Activated naive CD8-positive, alpha-beta T cell treated with anti-CD3 and anti-CD28 coated beads, Interleukin-2, amount 50 U/mL, for 16 hours (primary cell): ENCODE results near the gene PLAA.

Source experiments
- DNase-seq: peaks from one replicate; pipeline ENCODE4 v3.0.0-alpha.2; 2020; ENCODE audit warnings: low read depth, low spot score

PLAA gene

DNA sequence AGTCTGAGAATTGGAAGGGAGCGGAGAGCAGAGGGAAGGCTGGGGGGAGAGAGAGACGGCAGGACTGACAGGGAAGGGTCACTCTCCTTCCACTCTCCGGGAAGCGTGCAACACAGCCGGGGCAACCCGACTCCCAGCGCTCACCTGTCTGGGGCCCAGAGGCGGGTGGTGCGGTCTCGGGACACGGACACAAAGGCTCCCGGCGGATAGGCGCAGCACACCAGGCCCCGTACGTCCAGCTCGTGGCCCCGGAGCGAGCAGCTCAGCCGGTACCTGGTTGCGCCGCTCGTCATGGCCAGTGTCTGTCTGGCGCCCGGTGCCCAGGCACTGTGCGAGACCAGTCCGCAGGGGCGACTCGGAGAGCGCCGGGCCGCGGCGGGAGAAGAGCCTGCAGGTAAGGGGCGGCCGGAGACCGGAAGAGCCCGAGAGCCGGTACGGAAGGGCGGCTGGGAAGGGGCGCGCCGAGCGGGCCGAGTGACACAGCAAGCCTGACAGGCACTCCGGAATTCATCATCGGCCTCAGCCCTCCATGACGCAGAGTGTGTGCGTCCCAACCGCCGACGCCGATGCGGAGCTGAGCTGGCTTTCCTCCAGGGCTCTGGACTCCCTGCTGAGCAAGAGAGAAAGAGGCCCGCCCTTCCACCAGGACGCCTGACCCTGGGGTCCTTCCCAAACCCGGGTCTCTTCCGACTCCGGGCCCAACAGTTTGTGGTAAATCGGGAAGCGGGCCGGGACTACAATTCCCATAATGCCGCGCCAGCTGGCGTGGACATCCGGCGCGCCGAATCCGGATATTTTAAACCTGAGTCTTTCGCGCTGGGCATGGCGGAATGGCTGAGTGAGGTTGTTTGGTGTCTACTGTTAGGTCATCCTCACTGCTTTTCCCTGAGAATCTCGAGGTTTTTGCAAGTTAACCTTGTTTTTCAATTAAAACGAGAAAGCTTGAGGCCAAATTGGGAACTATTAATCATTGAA lies at the start of gene PLAA:
PLAA (minus strand) TSS at position 490 of the 975 bp plus-strand sequence; CDS start at position 293, 197 bp downstream.
- DNase-seq = peak; percentile 66

DNA sequence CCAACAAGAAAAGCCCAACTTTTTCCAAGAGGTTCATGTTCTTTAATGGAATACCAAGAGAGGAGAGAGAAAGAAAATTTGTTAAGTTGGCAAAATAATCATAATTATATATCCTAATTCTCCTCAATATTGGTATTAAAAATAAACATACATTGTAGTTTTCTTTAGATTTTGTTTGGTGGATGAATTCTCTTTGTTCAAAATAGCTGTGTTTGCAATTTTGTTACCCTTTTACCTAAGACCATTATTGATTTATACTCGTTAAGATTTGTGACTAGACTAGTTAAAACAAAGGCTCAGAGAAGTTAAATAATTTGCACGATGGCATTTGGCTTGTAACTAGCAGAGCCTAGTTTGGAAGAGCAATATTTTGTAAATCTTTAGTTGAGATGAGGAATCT lies 48.8 kb upstream of the PLAA start:
- DNase-seq = no peak

DNA sequence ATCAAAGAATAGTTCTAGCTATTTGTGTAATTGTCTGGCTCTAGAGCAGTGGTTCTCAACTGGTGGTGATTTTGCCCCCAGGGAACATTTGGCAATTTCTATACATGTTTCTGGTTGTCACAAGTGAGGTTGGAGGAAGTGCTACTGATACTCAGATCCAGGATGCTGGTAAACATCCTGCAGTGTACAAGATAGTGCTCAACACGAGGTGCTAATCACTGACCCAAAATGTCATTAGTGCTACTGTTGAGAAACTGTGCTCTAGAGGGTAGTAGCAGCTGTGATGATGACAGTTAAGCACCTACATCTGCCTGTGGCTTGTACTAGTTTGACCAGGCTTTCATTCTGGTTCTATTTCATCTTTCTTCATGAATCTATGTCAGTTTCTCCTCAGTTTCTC lies 36.3 kb upstream of the PLAA start:
- no peak for DNase-seq

DNA sequence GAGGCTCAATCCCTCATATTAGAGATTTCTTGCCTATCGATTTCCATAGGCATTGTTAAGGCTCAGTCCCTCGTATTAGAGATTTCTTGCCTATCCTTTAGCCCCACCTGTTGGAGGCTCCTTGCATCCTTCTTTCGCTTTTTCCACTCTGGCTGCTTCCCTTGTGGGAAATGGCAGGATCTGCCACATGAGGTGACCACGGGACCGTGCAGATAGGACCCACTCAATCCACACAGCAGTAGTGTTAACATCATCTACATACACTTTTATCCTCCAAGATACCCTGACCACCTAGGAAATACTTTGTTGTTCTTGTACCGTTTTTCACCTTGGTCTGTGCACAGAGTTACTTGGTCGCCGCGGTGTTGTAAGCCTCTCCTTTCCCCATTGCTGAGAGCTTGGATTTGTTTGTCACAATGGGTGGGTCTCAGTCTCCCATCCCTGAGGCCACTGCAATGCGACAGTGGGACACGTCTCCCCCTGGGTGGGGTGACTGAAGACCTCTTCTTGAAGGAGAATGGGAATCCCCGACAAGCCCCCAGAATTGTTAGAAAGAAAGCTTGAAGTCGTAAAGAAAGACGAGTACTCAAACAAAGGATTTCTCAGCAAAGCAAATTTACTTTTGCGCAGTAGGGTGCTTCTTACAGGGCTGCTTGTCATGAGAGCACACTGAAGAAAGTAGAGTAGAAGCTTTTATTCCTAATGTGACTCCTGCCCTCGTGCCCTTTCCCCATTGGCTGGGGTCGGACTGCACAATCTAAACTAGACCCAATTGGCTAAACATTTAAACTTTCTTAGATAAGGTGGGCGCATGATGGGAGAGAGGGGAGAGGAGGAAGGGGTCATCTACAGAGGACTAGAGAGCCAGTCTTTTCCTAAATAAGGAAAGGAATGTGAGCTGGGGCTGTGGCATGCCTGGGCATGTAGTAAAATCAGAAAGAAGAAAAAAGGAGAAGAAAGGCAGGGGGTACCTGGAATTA lies 29.0 kb upstream of the PLAA start:
- no peak for DNase-seq

DNA sequence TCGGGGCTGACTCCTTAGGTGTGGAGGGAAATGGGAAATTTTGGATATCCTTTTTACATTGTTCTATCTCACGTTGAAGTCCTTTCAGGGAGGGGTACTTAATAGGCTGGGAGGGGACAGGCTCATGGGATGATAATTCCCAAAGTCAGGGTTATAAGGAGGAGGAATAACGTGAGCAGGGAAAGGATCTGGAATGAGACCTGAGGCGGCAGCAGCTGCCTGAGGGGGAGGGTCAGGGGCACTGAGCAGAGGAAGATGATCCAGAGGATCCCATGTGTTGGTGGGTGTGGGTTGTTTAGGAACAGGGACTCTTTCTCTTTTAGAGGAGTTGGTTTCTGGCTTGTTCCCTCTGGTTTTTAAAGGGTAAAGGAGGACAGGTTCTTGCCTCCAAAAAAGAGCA lies 27.9 kb upstream of the PLAA start:
- no peak for DNase-seq

DNA sequence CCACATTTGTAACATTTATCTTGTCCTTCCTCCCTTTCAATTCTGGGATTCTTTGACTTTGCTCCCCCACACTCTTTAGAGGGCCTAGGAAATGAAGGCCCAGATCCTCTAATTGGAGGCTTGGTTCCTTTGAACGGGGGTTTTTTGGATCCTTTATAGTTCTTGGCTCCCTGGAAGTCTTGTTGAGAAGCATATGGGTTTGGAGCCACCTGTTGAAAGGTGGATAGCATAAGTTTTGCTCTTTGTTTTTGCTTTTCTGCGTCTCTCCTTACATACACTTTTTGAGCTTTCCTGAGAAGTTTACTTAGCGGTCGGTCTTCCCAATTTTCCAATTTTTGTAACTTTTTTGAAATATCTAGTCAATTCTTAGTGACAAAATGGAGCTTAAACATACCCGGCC lies 26.9 kb upstream of the PLAA start:
- no peak for DNase-seq

DNA sequence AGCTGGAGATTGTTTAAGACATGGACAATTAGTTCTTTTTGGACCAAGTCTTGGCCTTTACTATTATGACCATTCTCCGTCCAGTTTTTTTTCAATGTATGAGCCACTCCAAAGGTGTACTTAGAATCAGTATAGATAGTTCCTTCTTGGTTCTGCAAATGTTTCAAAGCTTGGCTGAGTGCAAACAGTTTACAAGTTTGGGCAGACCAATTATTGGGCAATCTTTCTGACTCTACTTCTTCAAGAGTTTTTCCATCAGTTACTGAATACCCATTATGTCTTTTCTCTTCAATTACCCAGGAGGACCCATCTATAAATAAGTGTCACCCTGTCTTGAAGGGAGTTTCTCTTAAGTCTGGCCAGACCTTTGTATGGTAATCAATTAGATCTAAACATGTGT lies 24.7 kb upstream of the PLAA start:
- no peak for DNase-seq

DNA sequence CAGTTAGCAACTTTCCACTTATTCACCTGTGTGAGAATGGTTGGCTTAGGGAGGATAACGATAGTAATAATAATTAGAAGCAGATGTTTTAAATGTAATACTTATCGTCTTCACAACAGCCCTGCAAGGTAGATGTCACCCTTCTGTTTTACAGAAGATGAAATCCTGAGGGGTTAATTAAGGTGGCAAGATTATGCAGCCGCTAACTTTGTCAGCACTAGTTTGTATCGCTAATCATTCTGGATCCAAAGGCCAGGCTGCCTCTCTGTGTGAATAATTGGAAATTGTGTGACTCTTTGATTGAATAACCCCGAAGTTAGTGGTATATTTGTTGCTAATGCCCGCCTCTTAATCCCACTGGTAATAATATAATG lies 9.8 kb upstream of the PLAA start:
- no peak for DNase-seq

DNA sequence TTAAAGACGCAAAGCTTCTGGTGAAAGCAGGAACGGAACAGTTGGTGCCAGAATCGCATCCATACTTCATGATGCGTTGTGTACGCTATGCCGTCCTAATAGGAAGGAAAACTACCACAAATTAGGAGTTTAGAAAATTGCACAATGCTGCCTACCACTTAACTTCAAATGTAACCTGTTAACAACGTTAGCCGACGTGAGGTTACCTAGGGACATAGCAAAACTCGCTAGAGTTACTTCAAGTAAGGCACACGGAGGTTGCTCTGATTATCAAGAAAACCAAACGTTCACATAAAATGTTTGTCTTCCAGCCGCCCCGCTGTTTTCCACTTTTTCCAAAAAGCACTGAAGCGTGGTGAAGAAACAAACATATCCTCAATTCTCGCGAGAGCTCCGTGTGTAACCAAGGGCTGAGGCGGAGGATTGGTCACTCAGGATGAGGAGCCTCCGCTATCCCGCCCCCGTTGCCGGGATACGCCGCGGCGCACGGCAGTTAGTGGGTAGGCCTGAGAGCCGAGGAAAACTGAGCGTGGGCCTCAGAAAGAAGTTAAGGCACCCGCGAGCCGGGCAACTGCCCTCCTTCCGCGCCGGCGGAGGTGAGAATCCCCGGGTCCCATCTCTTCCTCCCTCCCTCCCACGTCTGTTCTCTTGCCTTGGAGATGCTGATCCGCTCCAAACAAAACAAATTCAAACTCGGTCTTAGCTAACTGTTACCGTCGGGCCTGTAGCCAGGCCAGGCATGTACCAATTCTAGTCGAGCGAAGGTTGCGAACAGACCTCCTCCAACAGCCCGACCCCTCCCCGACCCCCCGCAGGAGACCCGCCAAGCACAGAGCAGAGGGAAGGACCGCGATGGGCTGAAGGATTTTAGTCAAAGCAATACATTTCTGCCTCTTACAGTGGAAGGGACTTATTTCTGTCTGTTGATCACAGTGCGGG lies 9.1 kb upstream of the PLAA start, which contains the start of gene IFT74:
IFT74 (plus strand) TSS at position 492 of the 939 bp plus-strand sequence. CDS start 5,556 bp downstream, outside the sequence.
- peak; percentile 87 for DNase-seq

DNA sequence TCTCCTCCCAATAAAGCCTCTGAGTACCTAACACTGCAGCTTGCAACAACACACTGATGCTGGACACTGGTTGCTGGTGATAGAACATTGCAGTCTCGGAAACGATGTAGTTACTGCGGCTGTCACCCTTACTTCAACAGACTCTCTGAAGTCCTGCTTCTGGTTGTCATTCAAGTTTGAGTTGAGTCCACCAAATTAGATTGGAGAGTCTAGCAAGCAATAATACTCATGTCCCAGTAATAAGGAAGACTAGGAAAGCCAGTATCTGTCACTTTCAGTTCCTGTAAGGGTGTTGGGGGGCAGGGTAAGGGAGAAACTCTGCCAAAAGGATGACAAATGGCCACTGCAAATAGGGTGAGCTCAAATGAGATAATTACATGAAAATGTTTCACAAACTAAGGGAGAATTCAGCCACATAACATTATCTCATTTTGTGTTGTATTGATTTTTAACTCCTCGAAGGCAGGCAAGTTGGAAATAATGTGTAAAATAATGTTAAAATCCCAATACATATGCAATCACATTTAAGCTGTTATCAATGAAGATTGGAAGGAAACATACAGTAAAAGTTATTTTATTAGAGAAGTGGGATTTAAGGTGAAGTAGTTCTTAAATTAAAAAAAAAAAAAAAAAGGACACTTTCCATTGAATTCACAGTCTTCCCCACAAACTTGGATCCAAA lies 8.3 kb upstream of the PLAA start:
- DNase-seq = no peak

DNA sequence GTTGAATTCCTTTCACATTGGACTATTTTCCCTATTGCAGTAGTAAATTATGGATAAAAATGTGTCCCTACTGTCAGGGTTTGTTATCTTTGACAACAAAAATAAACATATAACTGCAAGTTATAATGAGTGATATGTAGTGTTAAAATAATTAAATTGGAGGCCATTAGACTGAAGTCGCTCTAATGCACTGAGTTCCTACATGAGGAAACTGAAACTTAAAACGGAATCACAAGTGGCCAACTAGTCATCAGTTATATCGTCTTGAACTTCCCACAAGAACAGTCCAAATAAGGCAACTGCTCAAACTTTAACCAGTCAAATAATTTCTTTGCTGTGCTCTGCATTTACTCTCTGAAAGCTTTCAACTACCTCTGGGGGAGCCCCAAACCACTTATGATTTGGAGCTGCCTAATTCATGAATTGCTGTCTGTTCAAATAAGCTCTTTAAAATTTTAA lies 7.0 kb upstream of the PLAA start:
- DNase-seq = no peak

DNA sequence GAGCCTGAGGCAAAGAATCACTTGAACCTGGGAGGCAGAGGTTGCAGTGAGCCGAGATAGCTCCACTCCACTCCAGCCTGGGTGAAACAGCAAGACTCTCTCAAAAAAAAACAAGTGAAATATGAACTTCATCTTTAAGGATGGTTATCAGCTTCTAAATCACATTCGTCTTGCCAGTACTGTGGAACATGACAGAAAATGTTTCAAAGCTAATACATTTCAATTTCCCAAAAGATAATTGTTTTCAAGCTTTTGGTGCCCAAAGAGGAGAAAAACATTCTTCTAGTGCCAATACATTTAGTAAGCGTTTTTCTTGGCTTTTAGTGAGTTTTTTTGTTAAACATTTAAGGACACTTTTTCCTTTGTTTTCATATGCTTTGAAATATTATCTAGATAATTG lies 4.8 kb upstream of the PLAA start:
- no peak for DNase-seq

DNA sequence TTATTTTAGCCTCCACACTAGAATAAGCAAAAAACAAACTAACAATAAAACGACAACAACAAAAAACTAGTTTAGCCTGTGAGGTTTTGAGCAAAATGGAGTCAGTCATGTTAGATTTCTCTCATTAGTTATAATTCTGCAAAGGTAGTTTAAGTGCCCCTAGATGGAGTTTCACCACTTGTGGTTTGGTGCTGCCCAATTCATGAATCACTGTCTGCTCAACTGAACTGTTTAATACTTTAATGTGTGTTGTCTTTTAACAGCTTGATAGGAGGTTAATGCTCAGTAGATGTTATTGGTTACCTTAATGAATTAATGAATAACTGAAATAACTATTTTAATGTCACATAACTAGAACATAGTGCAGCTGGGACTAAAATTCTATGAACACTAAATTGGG lies 3.5 kb upstream of the PLAA start:
- DNase-seq = no peak

DNA sequence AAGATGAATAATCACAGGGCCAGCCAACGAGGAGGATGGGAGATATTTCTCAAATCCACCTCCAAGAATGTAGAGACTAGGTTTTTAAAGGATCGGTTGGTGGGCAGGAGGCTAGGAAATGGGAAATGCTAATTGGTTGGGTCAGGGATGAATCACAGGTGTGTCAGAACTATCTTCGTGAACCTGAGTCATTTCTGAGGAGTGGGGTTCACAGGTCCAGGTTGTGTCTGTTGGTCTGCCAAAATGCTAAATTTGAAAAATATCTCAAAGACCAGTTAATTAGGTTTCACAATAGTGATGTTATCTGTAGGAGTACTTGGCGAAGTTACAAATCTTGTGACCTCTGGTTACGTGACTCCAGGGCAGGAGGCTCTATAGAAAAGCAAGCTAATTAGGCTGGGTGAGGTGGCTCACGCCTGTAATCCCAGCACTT lies 2.6 kb upstream of the PLAA start:
- DNase-seq = no peak

DNA sequence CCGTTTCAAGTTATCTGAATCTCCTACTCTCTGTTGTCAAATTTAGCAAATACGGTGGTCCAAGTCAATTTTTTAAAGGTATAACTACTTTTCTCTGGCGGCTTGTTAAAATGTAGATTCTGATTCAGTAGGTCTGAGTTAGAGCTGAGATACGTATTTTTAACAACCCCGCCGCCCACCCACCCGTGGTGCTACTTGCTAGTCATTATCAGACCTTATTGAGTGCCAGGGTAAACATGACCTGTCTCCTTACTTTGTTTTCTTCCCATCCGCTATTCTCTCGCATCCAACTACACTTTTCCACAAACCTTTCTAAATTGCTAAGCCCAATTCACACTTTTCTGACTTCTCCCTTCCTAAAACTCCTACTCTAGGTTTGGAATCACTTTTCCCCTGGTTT lies 694 bp upstream of the PLAA start:
- DNase-seq = no peak

DNA sequence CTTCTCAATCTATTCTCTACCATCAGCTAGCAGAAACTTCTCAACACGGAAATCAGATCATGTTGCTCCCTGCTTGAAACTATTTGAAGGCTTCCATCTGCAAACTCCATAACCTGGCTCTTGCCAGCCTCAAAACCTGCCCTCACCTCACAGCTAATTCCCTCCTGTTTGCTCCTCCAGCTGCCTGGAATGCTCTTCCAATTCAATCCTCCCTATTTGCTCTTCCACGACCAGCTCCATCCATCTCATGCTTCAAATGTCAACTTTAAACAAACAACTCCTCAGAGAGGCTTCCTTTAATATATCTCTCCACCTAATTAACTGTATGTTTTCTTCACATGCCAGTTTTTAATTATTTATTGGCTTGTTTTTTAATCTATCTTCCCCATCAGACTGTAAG lies 1.5 kb downstream of the PLAA start:
- no peak for DNase-seq

DNA sequence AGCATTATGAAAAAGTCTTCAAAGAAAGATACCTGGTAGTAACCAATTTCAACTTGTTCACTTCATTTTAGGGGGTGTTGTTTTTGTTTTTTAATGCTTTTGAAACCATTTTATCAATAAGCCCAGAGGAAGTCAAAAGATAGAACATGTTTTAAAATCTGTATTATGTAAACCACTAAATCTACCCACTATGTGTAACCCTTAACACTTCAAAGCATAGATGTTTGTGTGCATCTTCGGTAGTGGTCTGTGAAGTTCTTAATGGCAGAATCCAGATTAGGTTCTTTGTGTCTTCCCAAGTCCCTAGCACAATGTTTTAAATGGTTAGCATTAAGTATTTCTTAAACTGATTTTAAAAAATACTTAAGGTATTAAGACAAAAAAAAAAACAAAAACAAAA lies 6.3 kb downstream of the PLAA start:
- no peak for DNase-seq

DNA sequence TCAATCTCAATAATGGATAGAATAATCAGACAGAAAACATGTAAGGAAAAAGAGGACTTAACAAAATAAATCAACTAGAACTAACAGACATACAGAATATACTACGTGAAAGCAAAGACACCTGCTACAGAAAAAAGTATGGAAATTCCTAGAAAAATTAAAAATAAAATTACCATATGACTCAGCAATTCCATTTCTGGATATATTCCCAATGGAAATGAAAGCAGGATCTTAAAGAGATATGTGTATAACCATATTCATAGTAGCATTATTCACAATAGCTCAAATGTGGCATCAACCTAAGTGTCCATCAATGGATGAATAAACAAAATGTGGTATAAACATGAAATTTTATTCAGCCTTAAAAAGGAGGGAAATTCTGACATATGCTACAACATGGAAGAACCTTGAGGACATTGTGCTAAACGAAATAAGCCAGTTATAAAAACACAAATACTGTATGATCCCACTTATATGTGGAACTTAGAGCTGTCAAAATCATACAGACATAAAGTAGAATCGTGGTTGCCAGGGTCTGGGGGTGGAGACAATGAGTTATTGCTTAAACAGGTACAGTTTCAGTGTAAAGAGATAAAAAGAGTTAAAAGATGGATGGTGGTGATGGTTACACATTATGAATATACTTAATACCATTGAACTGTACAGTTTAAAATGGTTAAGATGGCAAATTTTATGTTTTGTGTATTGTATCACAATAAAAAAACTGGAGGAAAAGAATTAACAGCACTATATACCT lies 6.9 kb downstream of the PLAA start:
- no peak for DNase-seq

DNA sequence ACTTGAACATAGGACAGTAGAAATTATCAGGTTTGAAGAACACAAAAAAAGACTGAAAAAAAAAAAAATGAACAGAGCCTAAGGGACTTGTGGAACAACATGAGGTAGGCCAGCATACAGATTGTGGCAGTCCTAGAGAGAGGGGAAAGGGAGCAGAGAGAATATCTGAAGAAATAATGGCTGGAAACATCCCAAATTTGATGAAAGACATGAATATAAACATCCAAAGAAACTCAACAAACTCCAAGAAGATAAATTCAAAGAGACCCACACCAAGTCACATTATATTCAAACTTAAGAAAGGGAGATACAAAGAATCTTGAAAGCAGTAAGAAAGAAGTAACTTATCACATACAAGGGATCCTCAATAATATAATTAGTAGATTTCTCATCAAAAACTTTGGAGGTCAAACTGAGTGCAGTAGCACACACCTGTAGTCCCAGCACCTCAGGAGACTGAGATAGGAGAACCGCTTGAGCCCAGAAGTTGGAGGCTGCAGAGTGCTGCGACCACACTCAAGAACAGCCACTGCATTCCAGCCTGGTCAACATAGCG lies 9.1 kb downstream of the PLAA start:
- DNase-seq = no peak
